ENCODE data around the gene NSD1. TPM values are rescaled to one million over a fixed set of nuclear protein-coding genes. Genes with fewer than 3 reads are reported as not detected.

The NSD1 gene
- polyA plus RNA-seq, 1 donor (not counting 4 experiments of a cell fraction or from before 2014, with no cell fraction given) = 13.6 TPM

DNA sequence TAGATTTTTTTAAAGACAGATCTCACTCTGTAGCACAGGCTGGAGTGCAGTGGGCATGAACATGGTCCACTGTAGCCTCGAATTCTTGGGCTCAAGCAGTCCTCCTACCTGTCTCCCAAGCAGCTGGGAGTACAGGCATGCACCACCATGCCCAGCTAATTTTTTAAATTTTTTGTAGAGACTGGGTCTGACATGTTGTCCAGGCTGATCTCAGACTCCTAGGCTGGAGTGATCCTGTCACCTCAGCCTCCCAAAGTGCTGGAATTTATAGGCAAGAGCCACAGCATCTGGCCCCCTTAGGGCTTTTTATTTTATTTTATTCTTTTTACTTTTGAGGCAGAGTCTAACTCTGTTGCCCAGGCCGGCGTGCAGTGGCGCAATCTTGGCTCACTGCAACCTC is 56.4 kb downstream of the NSD1 start:
- dilution Hi-C loops (cut with MboI; ENCODE audit: extremely low pct_ligation_motif_present, low sequenced_read_pairs) = no loop called here
- Histone ChIP-seq H3K9me1 (ENCODE audit: control insufficient read depth, extremely low read depth, insufficient read depth, low read length) (no peaks in the 10 kb centered on the region), H3K4me2 (ENCODE audit: control insufficient read depth, extremely low read depth, insufficient read depth, low read depth, low read length) (no peak overlapping the region), H3K79me2 (ENCODE audit: control insufficient read depth, insufficient read depth, low read length) (peaks cover 32% of the 10 kb centered on the region), H3K36me3 (ENCODE audit: control insufficient read depth in 2 of 2, extremely low read depth in 1 of 2, insufficient read depth in 2 of 2, low read length in 2 of 2) (peaks cover 3% of the 10 kb centered on the region in 2 experiments), H3K27me3 (ENCODE audit: control insufficient read depth, extremely low read depth, insufficient read depth, low read length) (no peaks in the 10 kb centered on the region), H3K27ac (ENCODE audit: control insufficient read depth, insufficient read depth, low read length) (no peak overlapping the region), H3K4me1 (ENCODE audit: control insufficient read depth, extremely low read depth, insufficient read depth, low read length) (peaks cover 4% of the 10 kb centered on the region), H3K9me3 (ENCODE audit: control insufficient read depth, low read depth, low read length) (no peaks in the 10 kb centered on the region), H3K4me3 (ENCODE audit: control insufficient read depth in 2 of 3, extremely low read depth in 1 of 3, insufficient read depth in 2 of 3, low read depth in 1 of 3, low read length in 3 of 3) (no peak overlapping the region), H4K20me1 (ENCODE audit: control insufficient read depth, extremely low read depth, insufficient read depth, low read length) (no peaks in the 10 kb centered on the region), H2AFZ (ENCODE audit: control insufficient read depth, low read length) (no peak overlapping the region), H3K9ac (ENCODE audit: control insufficient read depth, extremely low read depth, insufficient read depth, low read length) (no peak overlapping the region)
- no peak for DNase-seq (ENCODE audit: low read depth, low spot score)
- TF ChIP-seq EZH2 (IDR thresholded peaks at IDR 0.05; ENCODE audit: low read length) = no peak
- TF ChIP-seq, protein P1, sequence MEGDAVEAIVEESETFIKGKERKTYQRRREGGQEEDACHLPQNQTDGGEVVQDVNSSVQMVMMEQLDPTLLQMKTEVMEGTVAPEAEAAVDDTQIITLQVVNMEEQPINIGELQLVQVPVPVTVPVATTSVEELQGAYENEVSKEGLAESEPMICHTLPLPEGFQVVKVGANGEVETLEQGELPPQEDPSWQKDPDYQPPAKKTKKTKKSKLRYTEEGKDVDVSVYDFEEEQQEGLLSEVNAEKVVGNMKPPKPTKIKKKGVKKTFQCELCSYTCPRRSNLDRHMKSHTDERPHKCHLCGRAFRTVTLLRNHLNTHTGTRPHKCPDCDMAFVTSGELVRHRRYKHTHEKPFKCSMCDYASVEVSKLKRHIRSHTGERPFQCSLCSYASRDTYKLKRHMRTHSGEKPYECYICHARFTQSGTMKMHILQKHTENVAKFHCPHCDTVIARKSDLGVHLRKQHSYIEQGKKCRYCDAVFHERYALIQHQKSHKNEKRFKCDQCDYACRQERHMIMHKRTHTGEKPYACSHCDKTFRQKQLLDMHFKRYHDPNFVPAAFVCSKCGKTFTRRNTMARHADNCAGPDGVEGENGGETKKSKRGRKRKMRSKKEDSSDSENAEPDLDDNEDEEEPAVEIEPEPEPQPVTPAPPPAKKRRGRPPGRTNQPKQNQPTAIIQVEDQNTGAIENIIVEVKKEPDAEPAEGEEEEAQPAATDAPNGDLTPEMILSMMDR (optimal IDR thresholded peaks at IDR 0.05 in 1 of 3, IDR thresholded peaks at IDR 0.05 in 1 of 3, conservative IDR thresholded peaks at IDR 0.05 in 1 of 3; ENCODE audit: extremely low read depth in 1 of 3, insufficient read depth in 2 of 3, low read length in 3 of 3) = no peak
- FAIRE-seq = no peak

DNA sequence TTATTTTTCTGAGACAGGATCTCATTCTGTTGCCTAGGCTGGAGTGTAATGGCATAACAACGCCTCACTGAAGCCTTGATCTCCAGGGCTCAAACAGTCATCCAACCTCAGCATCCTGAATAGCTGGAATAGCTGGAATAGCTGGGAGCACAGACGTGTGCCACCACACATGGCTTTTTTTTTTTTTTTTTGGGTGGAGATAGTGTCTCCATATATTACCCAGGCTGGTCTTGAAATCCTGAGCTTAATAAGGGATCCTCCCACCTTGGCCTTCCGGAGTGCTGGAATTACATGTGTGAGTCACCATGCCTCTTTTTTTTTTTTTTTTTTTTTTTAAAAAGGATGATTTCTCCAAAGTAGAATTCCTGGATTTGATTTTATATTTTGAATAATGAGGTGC is 60.7 kb downstream of the NSD1 start:
- no peaks in the 10 kb centered on the region for H3K27me3 ChIP-seq (ENCODE audit: control insufficient read depth, extremely low read depth, insufficient read depth, low read length)
- H3K4me2 ChIP-seq (ENCODE audit: control insufficient read depth, extremely low read depth, insufficient read depth, low read depth, low read length) = peak overlapping the region; percentile 19
- H3K4me1 ChIP-seq (ENCODE audit: control insufficient read depth, extremely low read depth, insufficient read depth, low read length) = peaks cover 4% of the 10 kb centered on the region
- H3K79me2 ChIP-seq (ENCODE audit: control insufficient read depth, insufficient read depth, low read length) = peaks cover 11% of the 10 kb centered on the region
- DNase-seq (ENCODE audit: low read depth, low spot score) (peak; percentile 81), FAIRE-seq (peak; percentile 34)
- H4K20me1 ChIP-seq (ENCODE audit: control insufficient read depth, extremely low read depth, insufficient read depth, low read length) = no peaks in the 10 kb centered on the region
- H3K9me1 ChIP-seq (ENCODE audit: control insufficient read depth, extremely low read depth, insufficient read depth, low read length) = no peaks in the 10 kb centered on the region
- no peak for TF ChIP-seq EZH2 (IDR thresholded peaks at IDR 0.05; ENCODE audit: low read length)
- TF ChIP-seq, protein P1 (optimal IDR thresholded peaks at IDR 0.05 in 1 of 3, IDR thresholded peaks at IDR 0.05 in 1 of 3, conservative IDR thresholded peaks at IDR 0.05 in 1 of 3; ENCODE audit: extremely low read depth in 1 of 3, insufficient read depth in 2 of 3, low read length in 3 of 3) = no peak
- no peak overlapping the region for H2AFZ ChIP-seq (ENCODE audit: control insufficient read depth, low read length)
- no peak overlapping the region for H3K9ac ChIP-seq (ENCODE audit: control insufficient read depth, extremely low read depth, insufficient read depth, low read length)
- H3K27ac ChIP-seq (ENCODE audit: control insufficient read depth, insufficient read depth, low read length) = peak overlapping the region; percentile 43
- H3K4me3 ChIP-seq (ENCODE audit: control insufficient read depth in 2 of 3, extremely low read depth in 1 of 3, insufficient read depth in 2 of 3, low read depth in 1 of 3, low read length in 3 of 3) = no peak overlapping the region
- H3K36me3 ChIP-seq (ENCODE audit: control insufficient read depth in 2 of 2, extremely low read depth in 1 of 2, insufficient read depth in 2 of 2, low read length in 2 of 2) = peaks cover 0 to 7% of the 10 kb centered on the region in 2 experiments
- dilution Hi-C loops (cut with MboI; ENCODE audit: extremely low pct_ligation_motif_present, low sequenced_read_pairs) = no loop called here
- H3K9me3 ChIP-seq (ENCODE audit: control insufficient read depth, low read depth, low read length) = no peaks in the 10 kb centered on the region

Data from keratinocyte (primary cell).